Tibial nerve (tissue), 3 donors: Measurements from ENCODE around the gene DNAAF5.

Experiments used
- CTCF ChIP-seq, 5 experiments: fragments of 200-600 bp in 3 of 5; fragments of 450-650 bp in 2 of 5; sonication (generic) in 3 of 5; IDR thresholded peaks; one replicate each; pipeline ENCODE4 v1.5.1; 2016 to 2019; ENCODE audit warnings: antibody characterized with exemption in 5 of 5, mild to moderate bottlenecking in 3 of 5, moderate library complexity in 2 of 5
- POLR2A ChIP-seq, 2 donors: fragments of 450-650 bp; IDR thresholded peaks; one replicate each; pipeline ENCODE4 v1.6.1; 2017; ENCODE audit warnings: antibody characterized with exemption in 2 of 2, mild to moderate bottlenecking in 2 of 2, moderate library complexity in 2 of 2

- TF ChIP-seq CTCF (IDR thresholded peaks at IDR 0.05): no peak
- TF ChIP-seq POLR2A (IDR thresholded peaks at IDR 0.05): no peak
Observed at GRCh38 chr7:791519-791918, 65.0 kb downstream of the DNAAF5 start.
